ENCODE measurements around the gene GALNT1.

Gene GALNT1

DNA sequence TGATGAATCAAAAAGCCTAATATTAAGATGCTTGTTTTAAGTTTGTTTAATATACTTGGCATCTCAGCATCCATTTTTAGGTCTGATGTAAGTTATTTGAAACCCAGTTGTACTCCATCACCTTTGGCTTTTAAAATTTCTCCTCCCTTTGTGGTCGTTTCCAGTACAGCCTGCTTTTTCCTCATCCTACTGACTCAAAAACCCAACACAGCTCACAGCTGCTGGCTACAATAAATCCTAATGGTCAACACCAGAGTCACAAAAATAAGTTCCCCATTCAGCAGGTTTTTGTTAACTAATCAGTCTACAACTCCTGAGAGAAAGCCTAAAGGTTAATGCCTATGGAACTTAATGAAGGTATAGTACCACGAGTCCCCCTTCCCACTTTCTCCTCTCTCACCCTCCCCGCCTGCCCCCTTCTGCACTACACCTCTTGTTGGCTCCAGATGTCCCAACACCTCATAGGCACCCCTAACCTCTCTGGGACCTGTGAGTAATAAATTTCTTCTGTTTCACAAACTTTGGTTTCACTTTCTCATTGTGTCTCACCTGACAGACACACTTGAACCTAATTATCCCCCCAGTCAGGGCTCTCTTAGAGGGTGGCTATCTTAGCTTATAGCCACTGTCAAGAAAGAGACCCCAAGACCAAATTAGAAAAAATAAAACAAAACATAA is 148.6 kb downstream of the GALNT1 start:
- no peak for TF ChIP-seq JUND (IDR thresholded peaks at IDR 0.05; ENCODE audit: low read depth)
- in situ Hi-C loops (cut with HindIII; ENCODE audit: low pct_unique_long_range_greater_than_20kb, low sequenced_read_pairs), result no loop called here
- no peak for DNase-seq (ENCODE audit: low read depth in 1 of 2, low spot score in 1 of 2)

DNA sequence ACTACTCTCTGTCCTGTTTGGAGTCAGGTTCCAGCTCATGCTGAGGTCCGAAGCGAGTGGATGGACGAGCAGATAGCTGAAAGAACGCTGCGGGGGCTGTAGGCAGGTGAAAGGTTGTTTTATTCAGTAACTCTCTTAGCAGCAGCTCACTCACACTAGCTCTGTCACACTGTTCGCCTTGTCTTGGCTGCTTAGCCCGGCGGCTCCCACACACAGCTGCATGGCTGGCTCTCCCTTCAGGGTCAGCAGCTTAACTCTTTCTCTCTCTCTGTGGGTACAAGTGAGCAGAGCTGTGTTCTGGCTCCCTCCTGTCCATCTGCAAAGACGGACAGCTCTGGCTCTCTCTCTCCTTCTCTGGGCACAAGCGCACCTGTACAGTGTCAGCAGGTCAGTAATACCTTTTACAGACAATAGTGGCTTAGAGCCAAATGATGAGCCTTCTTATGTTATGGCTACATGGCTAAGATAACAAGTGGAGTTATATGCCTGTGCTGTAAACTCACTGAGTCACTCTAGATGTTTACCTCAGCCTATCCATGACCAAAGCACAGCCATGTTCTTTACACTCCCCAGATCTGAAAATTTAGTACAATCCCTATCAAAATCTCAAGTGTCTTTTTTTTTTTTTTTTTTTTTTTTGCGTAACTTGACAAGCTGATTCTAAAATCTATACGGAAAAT is 149.3 kb downstream of the GALNT1 start:
- no peak for TF ChIP-seq JUND (IDR thresholded peaks at IDR 0.05; ENCODE audit: low read depth)
- DNase-seq (ENCODE audit: low read depth in 1 of 2, low spot score in 1 of 2), result no peak
- in situ Hi-C loops (cut with HindIII; ENCODE audit: low pct_unique_long_range_greater_than_20kb, low sequenced_read_pairs), result no loop called here

DNA sequence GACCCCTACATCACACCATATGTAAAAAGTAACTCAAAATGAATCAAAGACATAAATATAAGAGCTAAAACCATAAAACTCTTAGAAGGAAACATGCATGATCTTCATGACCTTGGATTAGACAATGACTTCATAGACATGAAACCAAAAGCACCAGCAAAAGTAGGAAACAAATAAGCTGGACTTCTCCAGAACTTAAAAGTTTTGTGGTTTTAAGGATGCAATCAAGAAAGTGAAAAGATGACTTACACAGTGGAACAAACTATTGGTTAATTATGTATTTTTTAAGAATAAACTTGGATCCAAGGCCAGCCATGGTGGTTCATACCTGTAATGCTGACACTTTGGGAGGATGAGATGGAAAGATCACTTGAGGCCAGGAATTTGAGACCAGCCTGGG is 150.2 kb downstream of the GALNT1 start:
- in situ Hi-C loops (cut with HindIII; ENCODE audit: low pct_unique_long_range_greater_than_20kb, low sequenced_read_pairs), result no loop called here
- DNase-seq (ENCODE audit: low read depth in 1 of 2, low spot score in 1 of 2), result no peak
- TF ChIP-seq JUND (IDR thresholded peaks at IDR 0.05; ENCODE audit: low read depth), result no peak

DNA sequence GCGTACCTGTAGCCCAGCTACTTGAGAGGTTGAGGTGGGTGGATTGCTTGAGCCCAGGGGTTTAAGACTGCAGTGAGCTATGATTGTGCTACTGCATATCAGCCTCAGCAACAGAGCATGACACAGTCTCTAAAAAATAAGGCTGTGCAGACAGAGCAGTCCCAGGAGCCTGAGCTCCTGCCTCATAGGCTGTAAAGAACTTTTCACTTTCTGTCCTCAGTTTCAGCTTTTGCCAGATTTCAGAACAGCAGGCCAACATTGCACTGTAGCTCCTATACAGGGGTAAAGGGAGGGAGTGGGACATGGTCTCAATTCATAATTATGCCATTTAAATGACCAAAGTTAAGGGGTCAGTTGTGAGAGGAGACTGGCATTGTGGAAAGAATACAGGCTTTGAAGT is 150.6 kb downstream of the GALNT1 start:
- in situ Hi-C loops (cut with HindIII; ENCODE audit: low pct_unique_long_range_greater_than_20kb, low sequenced_read_pairs), result no loop called here
- DNase-seq (ENCODE audit: low read depth in 1 of 2, low spot score in 1 of 2), result no peak
- TF ChIP-seq JUND (IDR thresholded peaks at IDR 0.05; ENCODE audit: low read depth), result no peak

DNA sequence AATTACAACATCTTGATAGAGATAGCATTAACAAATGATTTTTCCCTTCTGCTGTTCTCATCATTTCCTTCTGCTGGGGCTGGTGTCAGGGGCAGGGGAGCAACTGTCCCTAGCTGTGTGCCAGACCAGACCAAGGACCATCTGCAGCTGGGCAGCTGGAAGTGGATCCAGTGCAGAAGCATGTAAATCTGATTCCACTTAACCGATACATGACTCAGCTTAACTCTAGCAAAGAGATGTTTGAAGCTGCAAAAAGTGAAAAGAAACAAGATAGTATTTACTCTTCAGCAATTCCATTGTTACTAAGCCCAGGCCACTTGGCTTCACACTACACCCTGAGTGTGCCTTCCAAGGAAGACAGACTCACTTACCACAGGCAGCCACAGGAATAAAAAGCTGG is 151.1 kb downstream of the GALNT1 start:
- in situ Hi-C loops (cut with HindIII; ENCODE audit: low pct_unique_long_range_greater_than_20kb, low sequenced_read_pairs), result no loop called here
- no peak for TF ChIP-seq JUND (IDR thresholded peaks at IDR 0.05; ENCODE audit: low read depth)
- DNase-seq (ENCODE audit: low read depth in 1 of 2, low spot score in 1 of 2), result no peak

DNA sequence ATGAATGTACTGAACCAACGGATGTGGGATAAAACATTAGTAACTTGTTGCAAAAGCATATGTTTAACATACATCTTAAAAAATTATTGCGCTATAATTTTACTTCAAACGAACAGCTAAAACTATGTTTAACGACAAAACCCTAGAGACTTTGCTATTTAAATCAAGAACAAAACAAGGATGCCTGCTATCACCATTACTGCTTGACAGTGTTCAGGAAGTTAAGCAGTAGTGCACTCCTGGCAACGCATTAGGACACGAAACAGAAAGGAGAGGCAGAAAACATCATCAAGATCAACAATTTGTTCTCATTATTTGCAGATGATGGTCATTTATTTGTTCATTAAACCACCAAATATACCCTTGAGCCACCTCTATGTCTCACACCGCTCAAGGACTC is 151.9 kb downstream of the GALNT1 start:
- in situ Hi-C loops (cut with HindIII; ENCODE audit: low pct_unique_long_range_greater_than_20kb, low sequenced_read_pairs), result no loop called here
- DNase-seq (ENCODE audit: low read depth in 1 of 2, low spot score in 1 of 2), result no peak
- TF ChIP-seq JUND (IDR thresholded peaks at IDR 0.05; ENCODE audit: low read depth), result no peak

DNA sequence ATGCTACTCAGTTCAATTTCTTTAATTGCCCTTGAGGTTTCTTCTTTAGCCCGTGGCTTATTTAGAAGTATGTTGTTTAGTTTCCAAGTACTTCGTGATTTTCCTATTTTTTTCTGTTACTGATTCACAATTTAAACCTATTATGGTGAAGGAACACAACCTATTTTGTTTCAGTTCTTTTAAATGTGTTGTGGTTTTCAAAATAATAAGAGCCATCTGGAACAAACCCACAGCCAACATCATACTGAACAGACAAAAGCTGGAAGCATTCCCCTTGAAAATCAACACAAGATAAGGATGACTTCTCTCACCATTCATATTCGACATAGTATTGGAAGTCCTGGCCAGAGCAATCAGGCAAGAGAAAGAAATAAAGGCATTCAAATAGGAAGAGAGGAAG is 155.2 kb downstream of the GALNT1 start:
- in situ Hi-C loops (cut with HindIII; ENCODE audit: low pct_unique_long_range_greater_than_20kb, low sequenced_read_pairs), result no loop called here
- DNase-seq (ENCODE audit: low read depth in 1 of 2, low spot score in 1 of 2), result no peak
- no peak for TF ChIP-seq JUND (IDR thresholded peaks at IDR 0.05; ENCODE audit: low read depth)

DNA sequence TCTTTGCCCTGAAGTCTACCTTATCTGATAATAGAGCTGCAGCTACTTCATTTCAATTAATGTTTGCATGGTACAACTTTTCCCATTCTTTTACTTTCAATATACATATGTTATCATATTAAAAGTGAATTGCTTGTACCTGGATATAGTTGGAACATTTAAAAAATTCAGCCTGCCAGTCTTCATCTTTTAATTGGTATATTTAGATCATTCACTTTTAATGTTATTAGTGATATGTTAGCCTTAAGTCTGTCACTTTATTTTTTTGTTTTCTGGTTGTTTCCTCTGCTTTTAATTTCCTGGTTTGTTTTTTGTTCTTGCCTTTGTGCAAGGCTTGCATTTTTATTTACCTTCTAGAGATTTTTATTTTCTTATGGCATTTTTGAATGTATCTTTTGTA is 158.2 kb downstream of the GALNT1 start:
- TF ChIP-seq JUND (IDR thresholded peaks at IDR 0.05; ENCODE audit: low read depth), result no peak
- in situ Hi-C loops (cut with HindIII; ENCODE audit: low pct_unique_long_range_greater_than_20kb, low sequenced_read_pairs), result no loop called here

DNA sequence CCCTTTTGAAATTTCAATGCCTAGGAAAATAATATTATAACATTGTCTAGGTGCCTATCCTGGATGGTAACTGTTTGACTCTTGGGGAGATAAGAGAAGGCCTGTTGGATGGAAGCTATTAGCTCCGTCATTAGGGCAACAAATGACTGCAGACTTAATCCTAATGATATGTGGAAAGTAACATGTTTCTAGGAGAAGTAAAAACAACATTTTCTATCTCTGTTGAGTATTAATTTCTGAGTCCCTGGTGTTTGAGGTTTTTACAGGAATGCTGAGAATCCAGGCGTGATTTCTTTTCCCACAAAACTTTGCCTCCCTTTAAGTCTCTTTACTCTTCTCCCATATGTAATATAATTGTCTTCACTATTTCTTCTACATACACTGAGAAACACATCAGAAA is 159.1 kb downstream of the GALNT1 start:
- no peak for TF ChIP-seq JUND (IDR thresholded peaks at IDR 0.05; ENCODE audit: low read depth)
- in situ Hi-C loops (cut with HindIII; ENCODE audit: low pct_unique_long_range_greater_than_20kb, low sequenced_read_pairs), result no loop called here
- no peak for DNase-seq (ENCODE audit: low read depth in 1 of 2, low spot score in 1 of 2)

More for the DNA sequence above, 158.2 kb downstream of the GALNT1 start:
- DNase-seq (ENCODE audit: low read depth in 1 of 2, low spot score in 1 of 2), result no peak

DNA sequence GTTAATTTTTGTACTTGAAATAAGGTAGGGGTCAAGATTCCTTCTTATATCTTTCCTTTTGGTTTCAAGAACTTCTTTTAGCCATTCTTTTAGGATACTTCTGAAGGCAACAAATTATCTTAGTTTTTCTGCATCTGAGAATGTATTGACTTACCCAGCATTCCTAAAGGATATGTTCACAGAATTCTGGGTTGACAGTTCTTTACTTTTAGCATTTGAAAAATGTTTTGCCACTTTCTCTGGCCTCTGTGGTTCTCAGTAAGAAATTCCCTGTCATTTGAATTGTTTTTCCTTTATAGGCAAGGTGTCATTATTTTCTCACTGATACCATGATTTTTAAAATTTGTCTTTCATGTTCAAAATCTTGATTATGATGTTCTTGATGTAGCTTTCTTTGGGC is 162.4 kb downstream of the GALNT1 start:
- no peak for DNase-seq (ENCODE audit: low read depth in 1 of 2, low spot score in 1 of 2)
- in situ Hi-C loops (cut with HindIII; ENCODE audit: low pct_unique_long_range_greater_than_20kb, low sequenced_read_pairs), result no loop called here
- no peak for TF ChIP-seq JUND (IDR thresholded peaks at IDR 0.05; ENCODE audit: low read depth)

DNA sequence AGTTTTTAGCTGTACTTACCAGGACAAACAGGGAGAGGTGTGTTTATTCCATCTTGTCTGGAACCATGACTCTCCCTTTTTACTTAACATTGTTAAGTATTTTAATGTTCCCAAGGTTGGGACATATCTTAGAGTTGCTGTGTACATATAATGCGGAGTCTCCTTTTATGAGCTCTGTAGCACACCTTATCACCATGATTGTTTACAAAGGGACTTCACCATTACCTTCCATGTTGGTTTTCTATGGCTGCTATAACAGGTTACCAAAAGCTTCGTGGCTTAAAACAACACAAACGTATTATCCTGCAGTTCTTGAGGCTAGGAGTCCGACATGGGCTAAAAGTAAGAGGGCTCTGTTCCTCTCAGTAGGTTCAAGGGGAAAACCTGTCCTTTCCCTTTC is 164.3 kb downstream of the GALNT1 start:
- DNase-seq (ENCODE audit: low read depth in 1 of 2, low spot score in 1 of 2), result no peak
- no peak for TF ChIP-seq JUND (IDR thresholded peaks at IDR 0.05; ENCODE audit: low read depth)
- in situ Hi-C loops (cut with HindIII; ENCODE audit: low pct_unique_long_range_greater_than_20kb, low sequenced_read_pairs), result no loop called here

DNA sequence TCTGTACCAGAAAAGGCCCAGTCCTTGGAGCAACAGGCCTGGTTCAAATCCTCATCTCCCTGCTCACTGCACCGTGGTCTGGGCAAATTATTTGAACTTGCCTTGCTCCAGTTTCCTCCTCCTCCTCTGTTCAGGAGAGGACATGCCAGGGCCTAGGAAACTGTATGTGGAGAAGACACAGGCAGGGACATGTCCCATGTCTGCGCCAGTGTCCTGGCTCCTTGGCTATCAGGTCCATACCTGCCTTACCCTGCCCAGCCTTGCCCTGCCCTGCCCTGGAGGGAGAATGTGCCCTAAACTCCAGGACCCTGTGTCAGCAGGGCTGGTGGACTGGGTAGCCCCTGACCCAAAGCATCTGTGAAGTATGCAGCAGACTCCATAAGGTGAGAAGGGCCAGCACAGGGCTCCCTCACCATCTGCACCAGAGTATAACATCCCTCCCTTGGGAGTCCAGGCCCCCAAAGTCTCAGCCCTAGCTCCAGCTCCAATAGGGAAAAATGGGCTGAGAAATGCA is 165.3 kb downstream of the GALNT1 start:
- in situ Hi-C loops (cut with HindIII; ENCODE audit: low pct_unique_long_range_greater_than_20kb, low sequenced_read_pairs), result no loop called here
- DNase-seq (ENCODE audit: low read depth in 1 of 2, low spot score in 1 of 2), result no peak
- no peak for TF ChIP-seq JUND (IDR thresholded peaks at IDR 0.05; ENCODE audit: low read depth)

DNA sequence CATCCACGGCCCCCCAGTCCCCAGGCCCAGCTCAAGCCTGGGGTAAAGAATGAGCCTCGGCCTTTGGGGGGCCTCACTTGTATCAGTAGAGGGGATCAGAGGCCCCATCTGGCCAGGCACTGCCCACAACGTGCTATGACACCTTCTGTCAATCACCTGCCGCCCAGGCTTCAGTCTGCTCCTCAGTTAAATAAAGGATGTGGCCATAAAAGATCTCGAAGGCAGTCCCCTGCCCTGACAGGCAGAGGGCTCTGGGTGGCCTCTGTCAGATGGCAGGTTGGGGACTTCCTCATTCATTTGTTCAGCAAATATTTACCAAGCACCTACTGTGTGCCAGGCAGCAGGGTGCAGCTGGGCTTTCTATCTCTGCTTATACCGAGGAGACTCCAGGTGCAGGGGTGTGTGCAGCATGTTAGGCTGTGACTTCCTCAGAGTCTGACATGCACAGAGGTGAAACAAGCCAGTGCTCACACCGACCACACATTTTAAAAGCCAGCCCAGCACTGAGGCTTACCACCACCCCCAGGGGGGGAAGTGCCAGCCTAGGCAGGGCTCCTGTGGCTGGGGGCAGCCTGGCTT is 166.4 kb downstream of the GALNT1 start:
- no peak for DNase-seq (ENCODE audit: low read depth in 1 of 2, low spot score in 1 of 2)
- no peak for TF ChIP-seq JUND (IDR thresholded peaks at IDR 0.05; ENCODE audit: low read depth)
- in situ Hi-C loops (cut with HindIII; ENCODE audit: low pct_unique_long_range_greater_than_20kb, low sequenced_read_pairs), result no loop called here

Measured in T47D (cell line).